Ovary (tissue), 9 donors: ENCODE measurements around the gene ITPR3. TPM values are rescaled to one million over a fixed set of nuclear protein-coding genes. Genes with fewer than 3 reads are reported as not detected.

Experiments
- DNase-seq, 5 donors: peaks; one replicate each; pipeline ENCODE4 v3.0.0-alpha.2; 2019 to 2020
- H3K27ac ChIP-seq, 2 donors: fragments of 200-600 bp; one replicate each; pipeline versions ENCODE4 v1.5.1 to v1.8.0; 2019 to 2022
- H3K27me3 ChIP-seq: fragments of 200-600 bp; one replicate; pipeline ENCODE4 v1.8.0; 2022
- H3K36me3 ChIP-seq: fragments of 200-600 bp; sonication (generic); one replicate; pipeline ENCODE4 v1.5.1; 2019
- H3K4me1 ChIP-seq: one replicate; pipeline ENCODE4 v1.8.1; 2013; ENCODE audit warnings: mild to moderate bottlenecking, moderate library complexity; ENCODE audit not compliant: insufficient read depth
- H3K4me3 ChIP-seq: fragments of 200-600 bp; sonication (generic); one replicate; pipeline ENCODE4 v1.5.1; 2017
- H3K9me3 ChIP-seq, 2 donors: fragments of 200-600 bp in 1 of 2; sonication (generic) in 1 of 2; one replicate each; pipeline versions ENCODE4 v1.5.1 to v1.8.1; 2013 to 2019; ENCODE audit warnings: mild to moderate bottlenecking in 1 of 2, moderate library complexity in 1 of 2
- CTCF ChIP-seq, 3 donors: fragments of 450-650 bp in 2 of 3; fragments of 200-600 bp in 1 of 3; IDR thresholded peaks; one replicate each; pipeline versions ENCODE4 v1.5.1 to v1.8.0; 2016 to 2022; ENCODE audit warnings: antibody characterized with exemption in 3 of 3, mild to moderate bottlenecking in 1 of 3
- EP300 ChIP-seq: sonication (generic); formaldehyde crosslinking; IDR thresholded peaks from one replicate; pipeline ENCODE4 v1.6.1; 2017; ENCODE audit warnings: antibody characterized with exemption
- POLR2A ChIP-seq: fragments of 450-650 bp; IDR thresholded peaks from one replicate; pipeline ENCODE4 v1.6.1; 2017; ENCODE audit warnings: antibody characterized with exemption, mild to moderate bottlenecking, moderate library complexity
- WGBS, 3 donors: extraction: QIAGEN DNeasy Blood & Tissue Kit in 1 of 3; methylation state at CpG; one replicate each; pipeline versions ENCODE4 v1.1.5 to v1.1.7; 2013 to 2017; 5-methylcytosine and 5-hydroxymethylcytosine counted together
- intact Hi-C, 4 donors: fragments of 100-400 bp; cut with DNase I; formaldehyde crosslinking; loops; one replicate each; pipeline versions ENCODE4 v1.11.0 to v1.15.1; 2022 to 2023
- polyA plus RNA-seq, 2 donors: library from polyadenylated mRNA; stranded (reverse); fragments of 200-250 nt in 1 of 2; fragments of 350-450 nt in 1 of 2; fragmentation: Illumina TruSeq in 1 of 2; extraction: RNeasy Lipid Tissue Mini Kit (QIAGEN cat#74804) in 1 of 2; gene quantifications; one replicate each; pipeline ENCODE4 v1.2.3, GENCODE V29; 2013 to 2014
- total RNA-seq, 7 donors: library from RNA; depleted of rRNA in 2 of 7; stranded (reverse); fragments of >200 nt in 2 of 7; fragmentation: NEBNext Ultra II Directional in 3 of 7; extraction: Animal tissue kit (Norgen Biotek cat#: 25700) in 3 of 7; gene quantifications; one replicate each; pipeline versions ENCODE4 v1.1.0 to v1.2.4, GENCODE V29; 2016 to 2023
- donor health status: DM: no; HTN: no; CAD: no; lungs with moderate emphysema.
- donor health status: DM: no; HTN: no; CAD: no.
- donor health status: Bipolar disorder and iron deficiency.
- donor health status: DM: yes; HTN: yes; CAD: no.
- donor health status: DM: no; HTN: no; CAD: no.
- donor health status: DM: yes; HTN: yes; CAD: no.

Gene ITPR3
- total and polyA plus RNA-seq, 9 donors: 3.6 to 31.1 (median 11.7) TPM

GRCh38 chr6:33696548-33697518, 75.7 kb downstream of the ITPR3 start:
- Histone ChIP-seq H3K27me3 (no peaks in the 10 kb centered on the region), H3K9me3 (no peaks in the 10 kb centered on the region), H3K27ac (peak overlapping the region; percentile 58 to 67), H3K4me1 (peaks cover 16% of the 10 kb centered on the region), H3K4me3 (no peak overlapping the region), H3K36me3 (no peaks in the 10 kb centered on the region)
- peak; percentile 46 to 73 (median 52) for DNase-seq
- TF ChIP-seq POLR2A (no peak), CTCF (IDR thresholded peaks at IDR 0.05) (no peak), EP300 (no peak)
- 44 to 46% (median 45%) methylated on average over 15 of the region's 15 CpGs for WGBS, 3 donors
- intact Hi-C loops: loop anchor here in 3 of 4 donors (5.0 to 10.0 kb wide), 2 partner anchors 110 to 112 kb away; partner anchors contain the start of gene BAK1 (in 2 of the 3)

GRCh38 chr6:33697845-33698244, 76.7 kb downstream of the ITPR3 start:
- intact Hi-C loops: loop anchor here in 3 of 4 donors (5.0 to 10.0 kb wide), 2 partner anchors 111 to 113 kb away; partner anchors contain the start of gene BAK1 (in 2 of the 3)
- H3K36me3 ChIP-seq: no peaks in the 10 kb centered on the region
- WGBS, 3 donors: 93 to 96% (median 93%) methylated on average over 10 of the region's 10 CpGs

GRCh38 chr6:33698494-33698893, 77.4 kb downstream of the ITPR3 start:
- DNase-seq: no peak
- H3K27ac ChIP-seq: peak overlapping the region in 1 of 2 donors; percentile 64
- no peaks in the 10 kb centered on the region for H3K36me3 ChIP-seq
- no peaks in the 10 kb centered on the region for H3K9me3 ChIP-seq
- intact Hi-C loops: loop anchor here in 3 of 4 donors (5.0 to 10.0 kb wide), 2 partner anchors 111 to 114 kb away; partner anchors contain the start of gene BAK1 (in 2 of the 3)
- 73 to 83% (median 74%) methylated on average over 10 of the region's 10 CpGs for WGBS, 3 donors
- H3K4me3 ChIP-seq: no peak overlapping the region
- TF ChIP-seq CTCF (IDR thresholded peaks at IDR 0.05) (no peak), EP300 (no peak), POLR2A (no peak)
- peaks cover 15% of the 10 kb centered on the region for H3K4me1 ChIP-seq
- no peaks in the 10 kb centered on the region for H3K27me3 ChIP-seq

More at GRCh38 chr6:33697845-33698244, 76.7 kb downstream of the ITPR3 start:
- H3K27ac ChIP-seq: peak overlapping the region in 1 of 2 donors; percentile 67
- no peak overlapping the region for H3K4me3 ChIP-seq
- no peaks in the 10 kb centered on the region for H3K27me3 ChIP-seq
- no peak for DNase-seq
- TF ChIP-seq CTCF (IDR thresholded peaks at IDR 0.05) (no peak), POLR2A (no peak), EP300 (no peak)
- no peaks in the 10 kb centered on the region for H3K9me3 ChIP-seq
- H3K4me1 ChIP-seq: peaks cover 16% of the 10 kb centered on the region

GRCh38 chr6:33699131-33699530, 78.0 kb downstream of the ITPR3 start:
- no peak for TF ChIP-seq POLR2A
- TF ChIP-seq EP300: no peak
- TF ChIP-seq CTCF (IDR thresholded peaks at IDR 0.05): no peak
- WGBS, 3 donors: 14 to 48% (median 29%) methylated on average over 8 of the region's 8 CpGs
- intact Hi-C loops: loop anchor here in 3 of 4 donors (5.0 to 10.0 kb wide), 2 partner anchors 112 to 114 kb away; partner anchors contain the start of gene BAK1 (in 2 of the 3)

More at GRCh38 chr6:33699131-33699530, 78.0 kb downstream of the ITPR3 start:
- H3K36me3 ChIP-seq: no peaks in the 10 kb centered on the region
- peaks cover 11% of the 10 kb centered on the region for H3K4me1 ChIP-seq
- no peak overlapping the region for H3K4me3 ChIP-seq
- peak in 3 of 5 donors; percentile 44 to 63 (median 49) for DNase-seq
- H3K27me3 ChIP-seq: no peaks in the 10 kb centered on the region
- no peaks in the 10 kb centered on the region for H3K9me3 ChIP-seq
- H3K27ac ChIP-seq: peak overlapping the region in 1 of 2 donors; percentile 64
